NCI-H2081 (cell line): ENCODE measurements around the gene WFDC11.

Experiments
- DNase-seq, 2 experiments: peaks; one replicate each; lab custom pipeline; 2025; lab: John Stamatoyannopoulos, UW

Gene WFDC11

DNA sequence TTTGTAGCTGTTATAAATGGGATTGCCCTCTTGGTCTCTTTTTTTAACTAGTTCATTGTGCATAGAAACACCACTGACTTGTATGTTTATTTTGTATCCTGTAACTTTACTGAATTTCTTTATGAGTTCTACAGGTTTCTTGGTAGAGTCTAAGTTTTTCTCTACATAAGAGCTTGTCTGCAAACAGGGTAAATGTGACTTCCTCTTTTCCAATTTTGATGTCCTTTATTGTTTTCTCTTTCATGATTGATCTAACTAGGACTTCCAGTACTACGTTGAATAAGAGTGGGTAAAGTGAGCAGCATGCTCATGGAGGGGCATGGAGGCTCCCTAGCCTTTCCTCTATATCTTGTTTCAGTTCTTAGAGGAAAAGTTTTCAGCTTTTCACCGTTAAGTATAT, 43.5 kb downstream of the WFDC11 start:
- no peak for DNase-seq

DNA sequence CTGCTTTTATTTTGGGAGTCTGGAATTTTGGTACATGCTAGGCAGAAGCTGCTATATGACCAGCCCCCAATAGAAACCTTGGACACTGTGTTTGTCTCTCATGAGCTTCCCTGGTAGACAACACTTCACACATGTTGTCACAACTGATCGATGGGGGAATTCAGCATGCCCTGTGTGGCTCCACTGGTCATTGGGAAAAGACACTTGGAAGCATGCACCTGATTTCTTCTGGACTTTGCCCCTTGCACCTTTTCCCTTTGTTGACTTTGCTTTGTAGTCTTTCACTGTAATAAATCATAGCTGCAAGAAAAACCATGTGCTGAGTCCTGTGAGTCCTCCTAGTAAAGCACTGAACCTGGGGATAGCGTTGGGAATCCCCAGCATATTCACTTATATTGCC, 48.4 kb downstream of the WFDC11 start:
- DNase-seq: no peak

DNA sequence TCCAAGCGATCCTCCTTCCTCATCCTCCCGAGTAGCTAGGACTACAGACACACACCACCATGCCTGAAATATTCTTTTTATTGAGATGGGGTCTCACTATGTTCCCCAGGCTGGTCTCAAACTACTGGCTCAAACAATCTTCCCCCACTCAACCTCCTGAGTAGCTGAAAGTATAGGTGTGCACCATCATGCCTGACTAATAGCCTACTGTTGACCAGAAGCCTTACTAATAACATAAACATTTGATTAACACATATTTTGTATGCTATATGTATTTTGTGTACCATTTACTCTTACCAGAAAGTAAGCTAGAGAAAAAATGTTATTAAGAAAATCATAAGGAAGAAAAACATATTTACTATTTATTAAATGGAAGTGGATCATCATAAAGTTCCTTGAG, 52.4 kb downstream of the WFDC11 start:
- no peak for DNase-seq

DNA sequence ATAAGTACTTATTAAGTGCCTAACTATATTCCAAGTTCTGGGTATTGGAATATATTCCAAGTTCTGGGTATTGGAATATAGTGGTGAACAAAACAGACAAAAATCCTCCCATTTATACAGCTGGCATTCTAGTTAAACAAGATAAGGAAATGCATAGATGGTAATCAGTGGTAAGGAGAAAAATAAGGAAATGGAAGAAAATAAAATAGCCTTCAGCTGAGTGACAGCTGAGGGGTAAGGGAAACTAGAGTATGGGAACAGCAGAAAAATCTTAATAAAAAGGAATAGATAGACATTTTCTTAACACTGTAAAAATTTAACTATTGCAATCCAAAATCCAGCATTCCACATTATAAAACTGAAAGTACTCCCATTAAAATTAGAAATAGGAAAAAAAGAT, 57.7 kb downstream of the WFDC11 start:
- no peak for DNase-seq

DNA sequence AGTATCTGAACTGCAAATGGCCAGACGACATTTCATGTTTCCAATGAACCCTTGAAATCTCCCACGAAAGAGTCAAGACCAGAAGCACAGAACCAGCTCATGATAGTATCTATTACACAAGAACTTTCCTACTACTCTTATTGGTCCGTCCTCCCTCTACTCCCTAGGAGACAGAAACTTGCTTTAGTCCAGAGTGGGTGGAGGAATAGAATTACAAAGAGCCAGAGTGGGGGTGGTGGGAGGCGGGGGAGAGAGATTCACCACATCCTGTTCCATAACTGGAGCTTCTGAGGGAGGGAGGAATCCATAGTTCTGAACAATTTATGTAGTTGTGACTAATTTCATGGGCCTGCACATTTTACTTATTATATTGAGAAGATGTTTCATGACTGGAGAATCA, 59.0 kb downstream of the WFDC11 start:
- DNase-seq: no peak

DNA sequence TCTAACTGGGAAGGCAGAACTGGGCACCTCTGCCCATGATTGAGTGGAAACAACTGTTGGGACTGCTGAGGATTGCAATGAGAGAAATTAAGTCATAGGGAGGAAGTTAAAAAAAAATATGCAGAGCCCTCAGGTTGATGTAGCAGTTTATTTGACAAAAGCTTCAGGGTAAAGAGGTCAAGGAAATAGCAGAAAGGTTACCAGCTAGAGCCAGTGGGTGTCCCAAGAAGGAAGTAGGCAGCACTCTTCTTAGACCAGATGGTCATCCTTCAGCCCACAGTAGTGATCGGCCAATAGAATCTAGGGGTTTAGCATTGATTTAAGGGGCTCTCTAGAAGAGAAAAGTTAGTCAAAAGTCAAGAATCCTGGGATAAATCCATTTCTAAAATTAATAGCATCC, 62.2 kb downstream of the WFDC11 start:
- no peak for DNase-seq
